GM12864 (cell line): Measurements from ENCODE around the gene DOHH.

Experiments
- DNase-seq: peaks from one replicate; pipeline ENCODE4 v3.0.0-alpha.2; 2011; ENCODE audit warnings: low read depth
- H3K4me3 ChIP-seq: 2 replicates; pipeline ENCODE4 v1.5.1; 2011; ENCODE audit warnings: mild to moderate bottlenecking, low read depth, low read length, control low read depth
- CTCF ChIP-seq: IDR thresholded peaks from 2 replicates; pipeline ENCODE4 v1.5.1; 2011; ENCODE audit warnings: low read depth, mild to moderate bottlenecking, moderate library complexity, low read length, control low read depth, inconsistent platforms; ENCODE audit errors: missing control alignments

DOHH gene

GRCh38 chr19:3492131-3492839, 8.2 kb downstream of the DOHH start:
- DNase-seq = no peak
- TF ChIP-seq CTCF = no peak
- no peak overlapping the region for H3K4me3 ChIP-seq

- no peak overlapping the region for H3K4me3 ChIP-seq
- no peak for DNase-seq
- no peak for TF ChIP-seq CTCF
Observed at GRCh38 chr19:3491396-3492119, 8.9 kb downstream of the DOHH start.

- no peak for DNase-seq
- no peak within 1 kb of the TSS for H3K4me3 ChIP-seq
- no peak for TF ChIP-seq CTCF
Observed at GRCh38 chr19:3483226-3483628, 17.2 kb downstream of the DOHH start, which contains the start of gene SMIM44. Gene SMIM44 (minus strand): TSS chr19:3483441. CDS start chr19:3483403, 38 bp downstream.

DNA sequence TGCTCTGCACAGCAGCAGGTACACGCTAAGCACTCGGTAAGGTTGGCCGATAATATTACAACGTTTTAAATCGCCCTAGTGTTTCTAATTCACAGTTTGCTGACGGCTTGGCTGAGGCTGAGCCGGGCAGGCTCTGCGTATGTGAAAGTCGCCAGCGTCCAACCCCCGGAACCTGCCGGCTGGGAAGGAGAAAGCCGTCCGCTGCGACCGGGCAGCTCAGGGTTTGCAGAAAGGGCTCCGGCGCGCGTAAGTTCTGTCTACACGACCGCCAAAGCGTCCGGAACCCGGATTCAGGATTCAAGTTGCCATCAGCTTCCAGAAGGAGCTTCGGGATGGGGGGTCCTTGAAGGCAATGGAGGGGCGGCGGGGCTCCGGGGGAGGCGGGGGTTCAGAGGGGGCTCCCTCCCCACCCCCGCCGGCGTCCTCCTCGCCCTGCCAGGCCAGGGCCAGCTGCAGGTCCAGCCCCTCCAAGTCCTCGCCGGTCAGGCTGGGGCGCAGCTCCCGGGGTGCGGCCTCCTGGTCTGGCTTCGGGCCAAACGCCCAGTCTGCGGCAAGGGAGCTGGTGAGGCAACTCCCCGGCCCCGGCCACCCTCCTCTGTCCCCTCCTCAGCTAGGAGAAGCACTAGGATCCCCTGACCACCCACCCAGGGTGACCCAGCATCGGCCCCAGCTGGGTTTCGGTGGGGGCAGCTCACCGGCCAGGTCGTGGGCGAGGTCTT, 17.8 kb downstream of the DOHH start:
- TF ChIP-seq CTCF = no peak
- no peak overlapping the region for H3K4me3 ChIP-seq
- DNase-seq = no peak

DNA sequence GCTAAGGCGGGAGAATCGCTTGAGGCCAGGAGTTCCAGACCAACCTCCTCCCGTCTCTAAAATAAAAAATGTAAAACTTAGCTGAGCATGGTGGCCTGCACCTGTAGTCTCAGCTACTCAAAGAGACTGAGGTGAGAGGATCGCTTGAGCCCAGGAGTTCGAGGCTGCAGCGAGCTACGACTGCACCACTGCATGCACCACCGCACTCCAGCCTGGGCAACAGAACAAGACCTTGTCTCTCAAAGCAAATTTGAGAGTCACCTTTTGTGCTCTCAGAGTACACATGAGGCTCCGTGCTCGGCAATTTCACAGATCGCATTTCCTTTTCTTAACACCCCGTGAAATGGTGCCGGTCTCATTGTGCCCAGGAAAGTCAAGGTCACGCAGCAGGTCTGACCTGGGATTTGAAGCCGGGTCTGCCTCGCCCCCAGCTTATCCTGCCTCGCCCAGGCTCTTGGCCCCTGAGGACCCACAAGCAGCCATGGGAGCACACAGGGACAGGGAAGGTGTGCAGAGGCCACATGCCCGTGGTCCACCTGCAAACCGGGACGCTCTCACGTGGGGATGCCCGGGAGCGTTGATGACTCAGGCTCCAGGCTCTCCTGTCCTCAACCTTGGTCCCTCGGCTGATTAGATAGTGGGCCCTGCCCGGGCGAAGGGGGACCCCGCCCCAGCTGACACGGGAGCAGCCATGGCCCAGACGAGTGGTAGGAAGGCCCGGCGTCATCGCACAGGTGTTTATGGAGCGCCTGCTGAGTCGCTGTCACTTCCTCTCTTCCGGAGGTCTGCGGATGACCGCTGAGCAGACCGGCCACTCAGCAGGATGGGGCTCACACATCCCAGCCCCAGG, 19.0 kb downstream of the DOHH start:
- H3K4me3 ChIP-seq = no peak overlapping the region
- no peak for TF ChIP-seq CTCF
- no peak for DNase-seq

- DNase-seq = no peak
- no peak for TF ChIP-seq CTCF
- H3K4me3 ChIP-seq = no peak within 1 kb of the TSS
Observed at GRCh38 chr19:3480383-3481091, 19.9 kb downstream of the DOHH start, which contains the start of gene SMIM24. Gene SMIM24 (minus strand): TSS chr19:3480525. CDS start chr19:3480463, 62 bp downstream.
